SK-N-SH treated with all-trans-retinoic acid at 6 μM for 48 hours (cell line): ENCODE results near the gene MXRA8.

ENCODE experiments used
- ATAC-seq: fragments of 200-7000 bp; cut with Tn5 transposase; 3 replicates; pipeline ENCODE4 v1.9.1; 2020; ENCODE audit warnings: mild to moderate bottlenecking, moderate library complexity
- BACH2 ChIP-seq: fragments of 250-450 bp; sonication (Bioruptor Pico); IDR thresholded peaks from 2 replicates; pipeline ENCODE4 v1.9.0; 2021; ENCODE audit warnings: mild to moderate bottlenecking, borderline replicate concordance
- CSDC2 ChIP-seq: fragments of 250-450 bp; sonication (Bioruptor Pico); IDR thresholded peaks from 2 replicates; pipeline ENCODE4 v1.5.0; 2020; ENCODE audit warnings: mild to moderate bottlenecking, moderate library complexity
- ESRRG ChIP-seq: fragments of 250-450 bp; sonication (Bioruptor Pico); IDR thresholded peaks from 2 replicates; pipeline ENCODE4 v1.6.1; 2021; ENCODE audit warnings: mild to moderate bottlenecking
- GLIS3 ChIP-seq: fragments of 250-450 bp; sonication (Bioruptor Pico); IDR thresholded peaks from 2 replicates; pipeline ENCODE4 v1.5.0; 2020; ENCODE audit warnings: mild to moderate bottlenecking, moderate library complexity
- ISL1 ChIP-seq: fragments of 250-450 bp; sonication (Bioruptor Pico); IDR thresholded peaks from 2 replicates; pipeline ENCODE4 v2.1.2; 2022; ENCODE audit warnings: mild to moderate bottlenecking, moderate library complexity
- OSR1 ChIP-seq: fragments of 250-450 bp; sonication (Bioruptor Pico); IDR thresholded peaks from 2 replicates; pipeline ENCODE4 v1.8.0; 2022; ENCODE audit warnings: moderate library complexity, mild to moderate bottlenecking, inconsistent platforms
- PPARA ChIP-seq: fragments of 250-450 bp; sonication (Bioruptor Pico); IDR thresholded peaks from 2 replicates; pipeline ENCODE4 v1.5.0; 2020; ENCODE audit warnings: mild to moderate bottlenecking, borderline replicate concordance
- RARB ChIP-seq: fragments of 250-450 bp; sonication (Bioruptor Pico); IDR thresholded peaks from 2 replicates; pipeline ENCODE4 v1.8.0; 2021; ENCODE audit warnings: mild to moderate bottlenecking, moderate library complexity
- TOX ChIP-seq: fragments of 250-450 bp; sonication (Bioruptor Pico); IDR thresholded peaks from 2 replicates; pipeline ENCODE4 v1.8.0; 2021; ENCODE audit warnings: mild to moderate bottlenecking, moderate library complexity, borderline replicate concordance
- ZC3H10 ChIP-seq: fragments of 250-450 bp; sonication (Bioruptor Pico); IDR thresholded peaks from 2 replicates; pipeline ENCODE4 v1.5.1; 2021; ENCODE audit warnings: mild to moderate bottlenecking, moderate library complexity
- ZFP3 ChIP-seq: fragments of 250-450 bp; sonication (Bioruptor Pico); IDR thresholded peaks from 2 replicates; pipeline ENCODE4 v1.5.0; 2020; ENCODE audit warnings: mild to moderate bottlenecking, moderate library complexity
- ZFP30 ChIP-seq: fragments of 450-650 bp; formaldehyde crosslinking; IDR thresholded peaks from 2 replicates; pipeline ENCODE4 v1.5.0; 2022; ENCODE audit warnings: mild to moderate bottlenecking, moderate library complexity
- ZNF565 ChIP-seq: fragments of 450-650 bp; formaldehyde crosslinking; conservative IDR thresholded peaks from 2 replicates; pipeline ENCODE4 v1.5.0; 2020; ENCODE audit warnings: low read depth, mild to moderate bottlenecking, moderate library complexity
- ZNF70 ChIP-seq: fragments of 450-650 bp; formaldehyde crosslinking; IDR thresholded peaks from 2 replicates; pipeline ENCODE4 v1.5.0; 2020; ENCODE audit warnings: mild to moderate bottlenecking, moderate library complexity
- TF ChIP-seq, protein P1 (sequence below): fragments of 250-450 bp; sonication (Bioruptor Pico); IDR thresholded peaks from 2 replicates; pipeline ENCODE4 v1.8.0; 2020; ENCODE audit warnings: mild to moderate bottlenecking, moderate library complexity, borderline replicate concordance
- TF ChIP-seq, protein P2 (sequence below): fragments of 250-450 bp; sonication (Bioruptor Pico); IDR thresholded peaks from 2 replicates; pipeline ENCODE4 v1.5.1; 2020; ENCODE audit warnings: low read depth, mild to moderate bottlenecking, moderate library complexity
- TF ChIP-seq, protein P3 (sequence below): fragments of 250-450 bp; sonication (Bioruptor Pico); IDR thresholded peaks from 2 replicates; pipeline ENCODE4 v1.8.0; 2021; ENCODE audit warnings: low read depth, mild to moderate bottlenecking, moderate library complexity, borderline replicate concordance
- TF ChIP-seq, protein P4 (sequence below): fragments of 250-450 bp; sonication (Bioruptor Pico); IDR thresholded peaks from 2 replicates; pipeline ENCODE4 v1.5.0; 2020; ENCODE audit warnings: mild to moderate bottlenecking, moderate library complexity
- TF ChIP-seq, protein P5 (sequence below): fragments of 250-450 bp; sonication (Bioruptor Pico); IDR thresholded peaks from 2 replicates; pipeline ENCODE4 v1.5.1; 2021; ENCODE audit warnings: mild to moderate bottlenecking, moderate library complexity

Gene MXRA8

DNA sequence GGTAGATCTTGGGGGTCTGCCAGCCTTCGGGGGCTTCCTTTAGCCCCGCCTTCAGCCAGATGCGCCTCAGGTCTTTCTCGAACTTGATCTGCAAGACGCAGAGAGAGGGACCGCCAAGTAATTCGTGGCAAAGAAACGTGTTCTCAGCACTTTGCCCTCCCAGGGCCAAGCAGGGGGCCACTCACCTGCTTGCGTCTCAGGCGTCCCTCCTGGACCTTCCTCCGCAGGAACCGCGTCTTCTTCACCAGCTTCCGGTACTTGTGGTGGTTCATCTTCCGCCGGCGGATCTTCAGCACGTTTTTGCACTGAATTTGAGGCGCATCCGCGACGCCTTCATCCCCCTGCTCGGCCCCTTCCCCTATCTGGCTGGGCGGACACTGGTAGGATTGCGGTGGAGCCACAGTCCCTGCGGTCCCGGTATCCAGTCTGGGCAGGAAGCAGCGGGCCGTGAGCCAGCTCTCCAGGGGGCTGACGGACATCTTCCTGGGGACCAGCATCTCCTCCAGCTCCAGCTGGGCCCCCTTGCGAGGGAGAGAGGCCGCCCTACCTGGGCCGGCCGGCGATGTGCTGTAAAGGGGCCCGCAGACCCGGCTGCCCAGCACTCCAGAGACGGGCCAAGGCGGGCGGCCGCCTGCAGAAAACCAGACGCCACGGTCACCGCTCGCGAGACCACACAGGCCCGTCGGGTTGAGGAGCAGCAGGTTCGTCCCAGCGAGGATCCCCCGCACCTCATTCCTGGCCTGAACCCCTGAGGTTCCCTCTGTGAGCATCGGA lies 15.6 kb upstream of the MXRA8 start:
- ATAC-seq: no peak
- no peak for TF ChIP-seq ZFP3
- TF ChIP-seq, protein P1, sequence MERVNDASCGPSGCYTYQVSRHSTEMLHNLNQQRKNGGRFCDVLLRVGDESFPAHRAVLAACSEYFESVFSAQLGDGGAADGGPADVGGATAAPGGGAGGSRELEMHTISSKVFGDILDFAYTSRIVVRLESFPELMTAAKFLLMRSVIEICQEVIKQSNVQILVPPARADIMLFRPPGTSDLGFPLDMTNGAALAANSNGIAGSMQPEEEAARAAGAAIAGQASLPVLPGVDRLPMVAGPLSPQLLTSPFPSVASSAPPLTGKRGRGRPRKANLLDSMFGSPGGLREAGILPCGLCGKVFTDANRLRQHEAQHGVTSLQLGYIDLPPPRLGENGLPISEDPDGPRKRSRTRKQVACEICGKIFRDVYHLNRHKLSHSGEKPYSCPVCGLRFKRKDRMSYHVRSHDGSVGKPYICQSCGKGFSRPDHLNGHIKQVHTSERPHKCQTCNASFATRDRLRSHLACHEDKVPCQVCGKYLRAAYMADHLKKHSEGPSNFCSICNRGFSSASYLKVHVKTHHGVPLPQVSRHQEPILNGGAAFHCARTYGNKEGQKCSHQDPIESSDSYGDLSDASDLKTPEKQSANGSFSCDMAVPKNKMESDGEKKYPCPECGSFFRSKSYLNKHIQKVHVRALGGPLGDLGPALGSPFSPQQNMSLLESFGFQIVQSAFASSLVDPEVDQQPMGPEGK (CRISPR knock-in tag): no peak
- no peak for TF ChIP-seq ZNF70
- TF ChIP-seq GLIS3: no peak
- TF ChIP-seq, protein P2, sequence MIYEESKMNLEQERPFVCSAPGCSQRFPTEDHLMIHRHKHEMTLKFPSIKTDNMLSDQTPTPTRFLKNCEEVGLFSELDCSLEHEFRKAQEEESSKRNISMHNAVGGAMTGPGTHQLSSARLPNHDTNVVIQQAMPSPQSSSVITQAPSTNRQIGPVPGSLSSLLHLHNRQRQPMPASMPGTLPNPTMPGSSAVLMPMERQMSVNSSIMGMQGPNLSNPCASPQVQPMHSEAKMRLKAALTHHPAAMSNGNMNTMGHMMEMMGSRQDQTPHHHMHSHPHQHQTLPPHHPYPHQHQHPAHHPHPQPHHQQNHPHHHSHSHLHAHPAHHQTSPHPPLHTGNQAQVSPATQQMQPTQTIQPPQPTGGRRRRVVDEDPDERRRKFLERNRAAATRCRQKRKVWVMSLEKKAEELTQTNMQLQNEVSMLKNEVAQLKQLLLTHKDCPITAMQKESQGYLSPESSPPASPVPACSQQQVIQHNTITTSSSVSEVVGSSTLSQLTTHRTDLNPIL (CRISPR knock-in tag): no peak
- no peak for TF ChIP-seq ESRRG (CRISPR knock-in tag)
- no peak for TF ChIP-seq RARB (CRISPR knock-in tag)
- no peak for TF ChIP-seq OSR1 (CRISPR knock-in tag)
- TF ChIP-seq, protein P3, sequence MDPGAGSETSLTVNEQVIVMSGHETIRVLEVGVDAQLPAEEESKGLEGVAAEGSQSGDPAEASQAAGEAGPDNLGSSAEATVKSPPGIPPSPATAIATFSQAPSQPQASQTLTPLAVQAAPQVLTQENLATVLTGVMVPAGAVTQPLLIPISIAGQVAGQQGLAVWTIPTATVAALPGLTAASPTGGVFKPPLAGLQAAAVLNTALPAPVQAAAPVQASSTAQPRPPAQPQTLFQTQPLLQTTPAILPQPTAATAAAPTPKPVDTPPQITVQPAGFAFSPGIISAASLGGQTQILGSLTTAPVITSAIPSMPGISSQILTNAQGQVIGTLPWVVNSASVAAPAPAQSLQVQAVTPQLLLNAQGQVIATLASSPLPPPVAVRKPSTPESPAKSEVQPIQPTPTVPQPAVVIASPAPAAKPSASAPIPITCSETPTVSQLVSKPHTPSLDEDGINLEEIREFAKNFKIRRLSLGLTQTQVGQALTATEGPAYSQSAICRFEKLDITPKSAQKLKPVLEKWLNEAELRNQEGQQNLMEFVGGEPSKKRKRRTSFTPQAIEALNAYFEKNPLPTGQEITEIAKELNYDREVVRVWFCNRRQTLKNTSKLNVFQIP (CRISPR knock-in tag): no peak
- TF ChIP-seq ZNF565 (CRISPR knock-in tag): no peak
- no peak for TF ChIP-seq PPARA
- TF ChIP-seq TOX: no peak

DNA sequence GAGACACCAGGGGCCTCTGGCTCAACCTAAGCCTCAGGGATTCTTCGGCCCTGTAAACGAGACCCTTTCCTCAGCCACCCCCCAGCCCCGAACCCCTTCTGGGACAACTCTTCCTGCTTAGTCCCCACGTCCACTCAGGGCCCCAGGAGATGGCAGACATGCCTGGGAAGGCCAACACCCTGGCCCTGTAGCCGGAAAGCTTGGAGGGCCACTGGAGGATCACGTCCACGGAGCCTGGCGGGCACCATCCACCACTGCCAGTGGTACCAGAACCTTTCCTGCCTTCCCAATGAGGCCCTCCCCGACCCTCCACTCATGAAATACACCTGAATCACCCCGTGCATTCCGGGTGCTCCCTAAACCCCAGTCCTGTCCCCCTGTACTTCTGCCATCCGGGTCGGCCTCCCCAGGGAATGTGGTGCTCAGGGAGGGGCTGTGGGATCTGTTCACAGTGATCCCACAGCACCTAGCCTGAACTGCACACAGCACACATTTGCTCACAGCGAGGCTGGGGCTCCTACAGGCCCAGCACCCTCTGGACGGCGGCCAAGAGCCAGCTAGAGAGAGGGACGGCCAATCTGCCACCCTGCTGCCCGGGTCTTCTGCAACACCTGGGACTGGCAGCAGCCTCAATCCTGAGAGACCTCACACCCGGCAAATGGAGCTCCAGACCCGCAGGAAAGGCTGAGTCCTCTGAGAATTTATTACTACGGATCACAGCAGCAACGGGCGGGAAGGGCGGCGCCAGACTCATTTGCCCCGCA lies 14.9 kb upstream of the MXRA8 start:
- TF ChIP-seq CSDC2 (CRISPR knock-in tag): no peak
- TF ChIP-seq ZFP30 (CRISPR knock-in tag): no peak
- TF ChIP-seq BACH2 (CRISPR knock-in tag): no peak
- TF ChIP-seq ISL1: no peak
- no peak for TF ChIP-seq ZC3H10 (CRISPR knock-in tag)
- TF ChIP-seq RARB (CRISPR knock-in tag): no peak
- TF ChIP-seq ZNF70: no peak
- TF ChIP-seq TOX: no peak
- no peak for TF ChIP-seq ESRRG (CRISPR knock-in tag)
- no peak for TF ChIP-seq OSR1 (CRISPR knock-in tag)
- TF ChIP-seq, protein P4, sequence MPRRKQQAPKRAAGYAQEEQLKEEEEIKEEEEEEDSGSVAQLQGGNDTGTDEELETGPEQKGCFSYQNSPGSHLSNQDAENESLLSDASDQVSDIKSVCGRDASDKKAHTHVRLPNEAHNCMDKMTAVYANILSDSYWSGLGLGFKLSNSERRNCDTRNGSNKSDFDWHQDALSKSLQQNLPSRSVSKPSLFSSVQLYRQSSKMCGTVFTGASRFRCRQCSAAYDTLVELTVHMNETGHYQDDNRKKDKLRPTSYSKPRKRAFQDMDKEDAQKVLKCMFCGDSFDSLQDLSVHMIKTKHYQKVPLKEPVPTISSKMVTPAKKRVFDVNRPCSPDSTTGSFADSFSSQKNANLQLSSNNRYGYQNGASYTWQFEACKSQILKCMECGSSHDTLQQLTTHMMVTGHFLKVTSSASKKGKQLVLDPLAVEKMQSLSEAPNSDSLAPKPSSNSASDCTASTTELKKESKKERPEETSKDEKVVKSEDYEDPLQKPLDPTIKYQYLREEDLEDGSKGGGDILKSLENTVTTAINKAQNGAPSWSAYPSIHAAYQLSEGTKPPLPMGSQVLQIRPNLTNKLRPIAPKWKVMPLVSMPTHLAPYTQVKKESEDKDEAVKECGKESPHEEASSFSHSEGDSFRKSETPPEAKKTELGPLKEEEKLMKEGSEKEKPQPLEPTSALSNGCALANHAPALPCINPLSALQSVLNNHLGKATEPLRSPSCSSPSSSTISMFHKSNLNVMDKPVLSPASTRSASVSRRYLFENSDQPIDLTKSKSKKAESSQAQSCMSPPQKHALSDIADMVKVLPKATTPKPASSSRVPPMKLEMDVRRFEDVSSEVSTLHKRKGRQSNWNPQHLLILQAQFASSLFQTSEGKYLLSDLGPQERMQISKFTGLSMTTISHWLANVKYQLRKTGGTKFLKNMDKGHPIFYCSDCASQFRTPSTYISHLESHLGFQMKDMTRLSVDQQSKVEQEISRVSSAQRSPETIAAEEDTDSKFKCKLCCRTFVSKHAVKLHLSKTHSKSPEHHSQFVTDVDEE: no peak
- TF ChIP-seq, protein P2 (CRISPR knock-in tag): no peak
- TF ChIP-seq, protein P5, sequence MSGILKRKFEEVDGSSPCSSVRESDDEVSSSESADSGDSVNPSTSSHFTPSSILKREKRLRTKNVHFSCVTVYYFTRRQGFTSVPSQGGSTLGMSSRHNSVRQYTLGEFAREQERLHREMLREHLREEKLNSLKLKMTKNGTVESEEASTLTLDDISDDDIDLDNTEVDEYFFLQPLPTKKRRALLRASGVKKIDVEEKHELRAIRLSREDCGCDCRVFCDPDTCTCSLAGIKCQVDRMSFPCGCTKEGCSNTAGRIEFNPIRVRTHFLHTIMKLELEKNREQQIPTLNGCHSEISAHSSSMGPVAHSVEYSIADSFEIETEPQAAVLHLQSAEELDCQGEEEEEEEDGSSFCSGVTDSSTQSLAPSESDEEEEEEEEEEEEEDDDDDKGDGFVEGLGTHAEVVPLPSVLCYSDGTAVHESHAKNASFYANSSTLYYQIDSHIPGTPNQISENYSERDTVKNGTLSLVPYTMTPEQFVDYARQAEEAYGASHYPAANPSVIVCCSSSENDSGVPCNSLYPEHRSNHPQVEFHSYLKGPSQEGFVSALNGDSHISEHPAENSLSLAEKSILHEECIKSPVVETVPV (CRISPR knock-in tag): no peak
- ATAC-seq: no peak
